HG02588 (cell line): ENCODE data around the gene GALNT2.
A peak's percentile ranks its signal among the peaks of the same experiment; 100 is the strongest.

Source experiments
- ATAC-seq: cut with Tn5 transposase; IDR thresholded peaks from one replicate; pipeline ENCODE4 v1.9.1; 2021; ENCODE audit warnings: mild to moderate bottlenecking, moderate library complexity; ENCODE audit not compliant: unreplicated experiment

GALNT2 gene

GRCh38 chr1:230248016-230248888 is 181.2 kb downstream of the GALNT2 start:
- no peak for ATAC-seq

GRCh38 chr1:230248889-230249270 is 181.8 kb downstream of the GALNT2 start:
- ATAC-seq, result no peak

GRCh38 chr1:230249695-230250480 is 182.8 kb downstream of the GALNT2 start:
- ATAC-seq, result no peak

DNA sequence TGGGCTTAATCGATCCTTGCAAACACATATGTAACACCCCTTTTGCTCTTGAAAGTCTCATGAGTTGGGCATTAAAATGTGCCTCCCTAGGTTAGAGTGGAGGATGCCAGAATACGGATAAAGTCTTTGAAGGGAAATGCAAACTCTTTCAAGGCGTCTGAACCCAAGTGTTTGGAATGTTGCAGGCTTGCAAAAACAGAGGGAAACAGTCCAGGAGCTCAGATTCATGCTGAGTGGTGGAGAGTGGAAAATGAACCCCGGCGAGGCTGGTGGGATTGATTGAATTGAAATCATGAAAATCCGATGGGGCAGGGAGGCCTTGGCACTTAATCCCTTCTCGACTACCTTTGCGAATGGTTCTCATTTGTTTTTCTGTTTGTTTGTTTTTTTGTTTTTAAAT is 183.6 kb downstream of the GALNT2 start:
- ATAC-seq, result no peak

GRCh38 chr1:230251644-230252191 is 184.7 kb downstream of the GALNT2 start:
- ATAC-seq, result peak; percentile 83

GRCh38 chr1:230253150-230253549 is 186.1 kb downstream of the GALNT2 start:
- ATAC-seq, result no peak

- ATAC-seq, result no peak
Observed at GRCh38 chr1:230254265-230254664, 187.2 kb downstream of the GALNT2 start.

GRCh38 chr1:230255116-230255515 is 188.1 kb downstream of the GALNT2 start:
- ATAC-seq, result no peak

- no peak for ATAC-seq
Observed at GRCh38 chr1:230255991-230256390, 189.0 kb downstream of the GALNT2 start.

DNA sequence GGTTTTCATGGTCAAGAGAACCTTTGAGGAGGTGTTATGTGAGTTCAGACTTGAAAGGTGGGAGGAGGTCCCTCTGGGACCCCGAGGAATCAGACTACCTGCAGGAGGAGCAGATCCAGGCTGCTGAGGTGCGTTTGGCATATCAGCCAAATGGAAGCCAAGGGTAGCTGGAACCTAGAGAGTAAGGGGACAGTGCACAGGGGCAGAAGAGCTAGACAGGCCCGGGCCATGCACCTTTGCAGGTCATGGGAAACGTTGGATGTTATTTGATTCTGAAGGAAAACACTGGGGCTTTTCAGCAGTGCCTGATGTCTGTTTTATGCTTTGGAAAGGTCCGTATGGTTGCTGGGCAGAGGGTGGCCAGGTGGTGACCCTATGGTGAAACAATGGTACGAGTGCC is 189.9 kb downstream of the GALNT2 start:
- ATAC-seq, result no peak

DNA sequence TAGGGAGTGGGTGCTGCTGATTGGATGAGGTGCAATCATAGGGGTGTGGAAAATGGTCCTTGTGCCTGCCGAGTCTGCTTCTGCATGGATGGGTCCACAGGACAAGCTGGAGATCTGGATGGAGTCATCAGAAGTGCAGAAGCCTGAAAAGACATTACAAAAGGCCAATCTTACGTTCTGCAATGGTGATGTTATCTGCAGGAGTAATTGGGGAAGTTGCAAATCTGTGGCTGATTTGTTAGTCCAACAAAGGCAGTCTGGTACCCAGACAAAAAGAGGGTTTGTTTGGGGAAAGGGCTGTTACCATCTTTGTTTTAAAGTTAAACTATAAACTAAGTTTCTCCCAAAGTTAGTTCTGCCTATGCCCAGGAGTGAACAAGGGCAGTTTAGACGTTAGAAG is 192.6 kb downstream of the GALNT2 start:
- ATAC-seq, result no peak

DNA sequence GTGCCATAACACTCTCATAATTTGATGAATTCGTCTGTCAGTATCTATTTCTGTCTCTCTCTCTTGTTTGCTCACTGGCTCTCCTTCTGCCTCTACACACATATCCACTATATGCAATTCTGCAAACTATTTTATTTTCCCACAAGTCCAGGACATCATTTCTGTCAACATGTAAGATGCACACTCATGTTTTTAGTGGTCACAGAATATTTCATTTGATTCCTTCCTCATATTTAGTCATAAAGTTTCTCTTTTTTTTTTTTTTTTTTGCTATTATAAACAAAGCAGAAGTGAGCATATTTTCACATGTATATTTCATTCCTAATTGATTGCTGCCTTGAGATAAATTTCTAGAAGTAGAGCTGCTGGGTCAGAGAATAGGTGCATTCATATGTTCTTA is 193.8 kb downstream of the GALNT2 start:
- no peak for ATAC-seq

DNA sequence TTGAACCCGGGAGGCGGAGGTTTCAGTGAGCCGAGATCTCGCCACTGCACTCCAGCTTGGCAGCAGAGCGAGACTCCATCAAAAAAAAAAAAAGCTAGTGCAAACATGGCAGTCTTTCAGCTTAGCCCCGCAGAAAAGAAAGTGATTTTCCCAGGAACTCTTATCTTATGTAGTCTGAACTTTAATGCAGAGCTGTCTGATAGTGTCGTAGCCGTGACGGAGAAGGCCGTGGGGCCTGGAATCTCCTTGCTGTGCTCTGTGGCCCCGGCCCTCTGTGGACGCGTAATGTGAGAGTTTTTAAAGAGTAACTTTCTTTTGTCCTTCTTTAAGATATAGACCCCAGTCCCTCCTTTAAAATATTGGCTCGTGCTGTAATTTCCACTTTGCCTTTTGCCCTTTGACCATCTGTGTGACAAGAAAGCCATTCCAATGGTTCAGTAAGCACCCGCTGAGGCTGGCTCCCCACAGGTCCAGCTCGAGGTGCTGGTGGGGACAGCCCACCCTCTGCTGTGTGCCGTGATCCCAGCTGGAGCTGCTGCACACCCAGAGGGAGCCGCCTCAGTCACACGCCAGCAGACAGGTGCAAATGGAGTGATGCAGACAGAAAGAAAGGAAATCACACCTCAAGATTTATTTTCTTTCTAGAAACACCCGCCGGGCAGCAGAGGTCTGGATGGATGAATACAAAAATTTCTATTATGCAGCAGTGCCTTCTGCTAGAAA is 195.1 kb downstream of the GALNT2 start:
- no peak for ATAC-seq

- ATAC-seq, result peak; percentile 51
Observed at GRCh38 chr1:230262867-230263567, 196.0 kb downstream of the GALNT2 start.

- no peak for ATAC-seq
Observed at GRCh38 chr1:230263568-230264195, 196.6 kb downstream of the GALNT2 start.

DNA sequence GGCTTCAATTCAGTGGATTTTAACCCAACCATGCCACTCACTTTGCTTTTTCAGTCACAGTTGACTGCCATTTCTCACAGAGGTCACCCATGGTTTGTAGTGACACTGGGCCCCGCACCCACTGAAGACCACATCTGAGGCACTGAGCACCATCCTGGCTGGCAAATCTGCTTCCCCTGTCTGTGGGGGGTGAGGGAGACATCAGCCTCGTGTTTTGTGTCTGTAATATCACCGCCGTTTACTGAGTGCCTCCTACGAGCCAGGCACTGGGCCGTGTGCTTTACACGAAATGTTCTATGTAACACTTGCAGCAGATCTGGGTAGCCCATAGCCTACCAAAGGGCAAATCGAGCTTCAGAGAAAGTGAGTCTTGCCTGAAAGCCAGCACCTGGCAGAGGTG is 197.3 kb downstream of the GALNT2 start:
- no peak for ATAC-seq

DNA sequence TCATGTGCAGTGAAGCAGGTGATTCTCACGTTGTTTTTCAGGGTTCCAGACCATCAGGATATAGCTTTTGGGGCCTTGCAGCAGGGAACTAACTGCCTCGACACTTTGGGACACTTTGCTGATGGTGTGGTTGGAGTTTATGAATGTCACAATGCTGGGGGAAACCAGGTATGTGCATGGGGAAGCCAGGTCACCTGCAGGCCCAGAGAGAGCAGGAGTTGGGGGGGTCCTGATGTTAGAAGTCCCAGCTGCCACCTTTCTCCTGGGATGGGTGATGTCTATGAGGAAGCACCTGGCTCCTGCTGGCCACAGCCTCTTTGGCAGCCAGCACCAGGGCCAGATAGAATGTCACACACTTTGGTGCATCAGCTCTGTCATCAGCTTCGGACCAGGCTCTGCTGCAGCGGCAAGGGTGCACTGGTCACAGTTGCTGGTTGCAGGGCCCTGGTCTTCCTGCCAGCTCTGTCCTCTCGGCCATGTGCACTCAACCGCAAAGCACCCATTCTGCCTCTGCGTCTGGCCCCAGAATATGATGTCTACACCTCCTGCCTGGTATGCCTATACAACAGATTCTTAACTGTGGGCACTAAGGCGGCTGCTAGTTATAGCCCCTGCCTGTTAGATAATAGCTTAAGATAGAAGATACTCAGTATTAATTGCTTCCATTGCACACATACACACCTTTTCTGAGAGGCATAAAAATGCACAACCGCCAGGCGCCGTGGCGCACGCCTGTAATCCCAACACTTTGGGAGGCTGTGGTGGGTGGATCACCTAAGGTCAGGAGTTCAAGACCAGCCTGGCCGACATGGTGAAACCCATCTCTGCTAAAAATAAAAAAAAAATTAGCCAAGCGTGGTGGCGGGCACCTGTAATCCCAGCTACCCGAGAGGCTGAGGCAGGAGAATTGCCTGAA is 198.4 kb downstream of the GALNT2 start:
- ATAC-seq, result no peak

DNA sequence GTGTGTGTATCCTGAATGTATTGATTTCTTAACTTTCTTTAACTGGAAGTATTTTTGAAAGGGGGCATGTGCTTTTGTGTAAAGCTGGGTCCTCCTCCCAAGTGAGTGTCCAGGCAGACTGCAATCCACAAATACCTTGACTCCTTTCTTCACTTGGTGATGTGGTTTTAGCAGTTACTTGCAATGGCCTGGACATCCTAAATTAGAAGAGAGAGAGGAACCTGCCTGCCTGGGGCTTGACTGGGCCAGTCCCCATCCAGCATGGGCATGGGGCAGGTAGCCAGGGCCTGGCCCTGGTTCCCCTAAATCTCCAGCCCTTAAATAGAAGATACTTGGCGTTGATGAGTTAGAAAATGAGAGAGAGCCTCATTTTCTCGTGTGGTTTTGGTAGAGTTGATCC is 199.4 kb downstream of the GALNT2 start:
- ATAC-seq, result no peak
